Measurements from ENCODE around the gene LZTS2.

GRCh38 chr10:101032637-101033224 is 33.1 kb downstream of the LZTS2 start:
- TF ChIP-seq CTCF (conservative IDR thresholded peaks at IDR 0.05; ENCODE audit: low read length) (no peak), EZH2phosphoT487 (IDR thresholded peaks at IDR 0.05; ENCODE audit: borderline replicate concordance) (no peak)
